ENCODE data around the gene KLC4. TPM values are rescaled to one million over a fixed set of nuclear protein-coding genes. Genes with fewer than 3 reads are reported as not detected.
A peak's percentile ranks its signal among the peaks of the same experiment; 100 is the strongest.

The KLC4 gene
- 100 to 1,000 TPM in 1 of 6 donors, 10 to 100 TPM in 5; 31.2 to 155 (median 37.7) TPM for total RNA-seq

GRCh38 chr6:43059168-43060033 is at the start of gene KLC4, which contains the start of gene MRPL2:
KLC4 (plus strand) TSS chr6:43059631; CDS start chr6:43061336, 1,705 bp downstream.
MRPL2 (minus strand) TSS chr6:43059434; CDS start chr6:43059381, 53 bp downstream.
- Histone ChIP-seq H3K27ac (peak within 1 kb of the TSS; percentile 80 to 93 (median 92)), H3K9me3 (no peaks in the 10 kb centered on the region), H3K4me1 (peaks cover 23 to 32% (median 26%) of the 10 kb centered on the region in 4 donors), H3K36me3 (peaks cover 4 to 35% (median 18%) of the 10 kb centered on the region in 4 donors), H3K27me3 (no peaks in the 10 kb centered on the region), H3K4me3 (peak within 1 kb of the TSS; percentile 74 to 95 (median 78))
- 0% methylated on average over 24 to 35 of the region's 64 CpGs for WGBS, 2 donors
- peak; percentile 98 for ATAC-seq (ENCODE audit: low FRiP score in 2 of 2)
- peak in 1 of 4 donors; percentile 42 for TF ChIP-seq EP300 (IDR thresholded peaks at IDR 0.05)
- peak in 3 of 4 donors; percentile 78 to 86 (median 81) for TF ChIP-seq POLR2A (IDR thresholded peaks at IDR 0.05)
- peak; percentile 93 to 95 for TF ChIP-seq POLR2AphosphoS5 (IDR thresholded peaks at IDR 0.05)
- no peak for TF ChIP-seq CTCF (IDR thresholded peaks at IDR 0.05)
- peak; percentile 95 to 98 for DNase-seq

- WGBS, 2 donors = 86 to 88% methylated on average over 6 of the region's 6 CpGs
- H3K4me3 ChIP-seq = no peak overlapping the region
- TF ChIP-seq POLR2A (IDR thresholded peaks at IDR 0.05) = no peak
- TF ChIP-seq CTCF (IDR thresholded peaks at IDR 0.05) = no peak
- TF ChIP-seq POLR2AphosphoS5 (IDR thresholded peaks at IDR 0.05) = no peak
- H3K27ac ChIP-seq = no peak overlapping the region
- H3K4me1 ChIP-seq = peaks cover 26 to 32% (median 29%) of the 10 kb centered on the region in 4 donors
- DNase-seq (no peak), ATAC-seq (ENCODE audit: low FRiP score in 2 of 2) (no peak)
- H3K36me3 ChIP-seq = peaks cover 8 to 62% (median 57%) of the 10 kb centered on the region in 4 donors
- H3K9me3 ChIP-seq = no peaks in the 10 kb centered on the region
- H3K27me3 ChIP-seq = no peaks in the 10 kb centered on the region
Observed at GRCh38 chr6:43011207-43011606, 48.2 kb upstream of the KLC4 start.

- no peak for DNase-seq
Observed at GRCh38 chr6:43012364-43012763, 47.1 kb upstream of the KLC4 start.

GRCh38 chr6:43013097-43013842 is 46.2 kb upstream of the KLC4 start:
- WGBS, 2 donors = 1 to 5% methylated on average over 21 to 24 of the region's 25 CpGs
- Histone ChIP-seq H3K27me3 (no peaks in the 10 kb centered on the region), H3K4me1 (peaks cover 36 to 46% (median 41%) of the 10 kb centered on the region in 4 donors), H3K27ac (peak overlapping the region; percentile 70 to 91 (median 84)), H3K4me3 (peak overlapping the region; percentile 40 to 97 (median 80)), H3K36me3 (peaks cover 8 to 55% (median 47%) of the 10 kb centered on the region in 4 donors), H3K9me3 (no peaks in the 10 kb centered on the region)
- DNase-seq (no peak), ATAC-seq (ENCODE audit: low FRiP score in 2 of 2) (peak in 1 of 2 donors; percentile 51)
- no peak for TF ChIP-seq POLR2A (IDR thresholded peaks at IDR 0.05)

More at GRCh38 chr6:43012364-43012763, 47.1 kb upstream of the KLC4 start:
- TF ChIP-seq POLR2AphosphoS5 (IDR thresholded peaks at IDR 0.05) (no peak), CTCF (IDR thresholded peaks at IDR 0.05) (no peak), EP300 (IDR thresholded peaks at IDR 0.05) (no peak), POLR2A (IDR thresholded peaks at IDR 0.05) (no peak)
- Histone ChIP-seq H3K4me3 (peak overlapping the region in 1 of 4 donors; percentile 97), H3K4me1 (peaks cover 36 to 44% (median 40%) of the 10 kb centered on the region in 4 donors), H3K27ac (peak overlapping the region in 1 of 4 donors; percentile 80), H3K9me3 (no peaks in the 10 kb centered on the region), H3K27me3 (no peaks in the 10 kb centered on the region), H3K36me3 (peaks cover 1 to 55% (median 50%) of the 10 kb centered on the region in 4 donors)
- WGBS, 2 donors = 92 to 93% methylated on average over 6 of the region's 6 CpGs
- ATAC-seq (ENCODE audit: low FRiP score in 2 of 2) = no peak
